Uterus (tissue), 4 donors: ENCODE measurements around the gene VKORC1L1. TPM values are rescaled to one million over a fixed set of nuclear protein-coding genes. Genes with fewer than 3 reads are reported as not detected.

Source experiments
- DNase-seq, 2 donors: peaks; one replicate each; pipeline ENCODE4 v3.0.0-alpha.2; 2019 to 2020
- H3K27ac ChIP-seq, 2 donors: fragments of 200-600 bp; sonication (generic); 1 replicate in 1 of 2; 2 replicates in 1 of 2; pipeline ENCODE4 v1.5.1; 2016 to 2018
- H3K27me3 ChIP-seq, 2 donors: fragments of 200-600 bp; sonication (generic); one replicate each; pipeline ENCODE4 v1.5.1; 2018 to 2019; ENCODE audit warnings: control low read depth in 1 of 2
- H3K36me3 ChIP-seq, 2 donors: fragments of 200-600 bp; sonication (generic); one replicate each; pipeline ENCODE4 v1.5.1; 2019; ENCODE audit warnings: control low read depth in 1 of 2
- H3K4me1 ChIP-seq, 2 donors: fragments of 200-600 bp; sonication (generic); one replicate each; pipeline ENCODE4 v1.5.1; 2018 to 2019; ENCODE audit warnings: control low read depth in 1 of 2
- H3K4me3 ChIP-seq, 2 donors: fragments of 200-600 bp; sonication (generic); 1 replicate in 1 of 2; 2 replicates in 1 of 2; pipeline ENCODE4 v1.5.1; 2018 to 2019; ENCODE audit warnings: mild to moderate bottlenecking in 1 of 2
- H3K9me3 ChIP-seq, 2 donors: fragments of 200-600 bp; sonication (generic); one replicate each; pipeline ENCODE4 v1.5.1; 2019; ENCODE audit warnings: control low read depth in 1 of 2
- POLR2A ChIP-seq, 2 donors: fragments of 450-650 bp; IDR thresholded peaks; one replicate each; pipeline ENCODE4 v1.6.1; 2016; ENCODE audit warnings: antibody characterized with exemption in 2 of 2, mild to moderate bottlenecking in 1 of 2, moderate library complexity in 1 of 2
- intact Hi-C: fragments of 100-400 bp; cut with DNase I; formaldehyde crosslinking; loops from one replicate; pipeline ENCODE4 v1.15.1; 2023; ENCODE audit warnings: low total_unique reads
- total RNA-seq, 4 donors: library from RNA; depleted of rRNA in 3 of 4; stranded (reverse); fragments of >200 nt in 3 of 4; gene quantifications; one replicate each; pipeline versions ENCODE4 v1.1.0 to v1.2.4, GENCODE V29; 2014 to 2023
- TF ChIP-seq, protein P1 (sequence below), 4 experiments: fragments of 200-600 bp in 2 of 4; fragments of 450-650 bp in 2 of 4; sonication (generic) in 2 of 4; IDR thresholded peaks; one replicate each; pipeline ENCODE4 v1.5.1; 2016 to 2019; ENCODE audit warnings: antibody characterized with exemption in 4 of 4, mild to moderate bottlenecking in 2 of 4, moderate library complexity in 1 of 4
- donor health status: DM: yes; HTN: yes; CAD: no.

The VKORC1L1 gene
- total RNA-seq, 4 donors from 2014 or later, result 12.3 to 33.9 (median 20.6) TPM

DNA sequence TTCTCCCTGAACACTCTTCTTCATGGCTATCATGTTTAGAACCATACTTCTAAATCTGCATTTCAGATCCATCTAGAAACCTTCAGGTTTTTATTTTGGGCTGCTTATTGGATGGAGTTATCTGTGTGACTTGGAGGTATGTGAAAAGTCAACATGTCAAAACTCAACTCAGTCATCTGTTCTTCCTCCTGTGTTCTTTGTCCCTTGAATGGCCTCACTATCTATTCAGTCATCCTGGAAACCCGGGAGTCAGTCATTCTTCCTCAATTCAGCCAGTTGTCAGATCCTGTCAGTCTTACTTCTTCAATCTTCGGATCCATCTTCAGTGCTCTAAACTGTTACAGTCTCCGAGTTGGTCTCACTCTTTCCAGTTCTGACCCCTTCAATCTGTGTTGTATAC, 52.2 kb downstream of the VKORC1L1 start:
- no peaks in the 10 kb centered on the region for H3K4me1 ChIP-seq
- no peak for DNase-seq
- TF ChIP-seq, protein P1, sequence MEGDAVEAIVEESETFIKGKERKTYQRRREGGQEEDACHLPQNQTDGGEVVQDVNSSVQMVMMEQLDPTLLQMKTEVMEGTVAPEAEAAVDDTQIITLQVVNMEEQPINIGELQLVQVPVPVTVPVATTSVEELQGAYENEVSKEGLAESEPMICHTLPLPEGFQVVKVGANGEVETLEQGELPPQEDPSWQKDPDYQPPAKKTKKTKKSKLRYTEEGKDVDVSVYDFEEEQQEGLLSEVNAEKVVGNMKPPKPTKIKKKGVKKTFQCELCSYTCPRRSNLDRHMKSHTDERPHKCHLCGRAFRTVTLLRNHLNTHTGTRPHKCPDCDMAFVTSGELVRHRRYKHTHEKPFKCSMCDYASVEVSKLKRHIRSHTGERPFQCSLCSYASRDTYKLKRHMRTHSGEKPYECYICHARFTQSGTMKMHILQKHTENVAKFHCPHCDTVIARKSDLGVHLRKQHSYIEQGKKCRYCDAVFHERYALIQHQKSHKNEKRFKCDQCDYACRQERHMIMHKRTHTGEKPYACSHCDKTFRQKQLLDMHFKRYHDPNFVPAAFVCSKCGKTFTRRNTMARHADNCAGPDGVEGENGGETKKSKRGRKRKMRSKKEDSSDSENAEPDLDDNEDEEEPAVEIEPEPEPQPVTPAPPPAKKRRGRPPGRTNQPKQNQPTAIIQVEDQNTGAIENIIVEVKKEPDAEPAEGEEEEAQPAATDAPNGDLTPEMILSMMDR (IDR thresholded peaks at IDR 0.05), result no peak
- no peak for TF ChIP-seq POLR2A (IDR thresholded peaks at IDR 0.05)
- H3K27me3 ChIP-seq, result no peaks in the 10 kb centered on the region
- no peak overlapping the region for H3K4me3 ChIP-seq
- H3K27ac ChIP-seq, result no peak overlapping the region
- H3K9me3 ChIP-seq, result no peaks in the 10 kb centered on the region
- intact Hi-C loops, result no loop called here
- no peaks in the 10 kb centered on the region for H3K36me3 ChIP-seq

DNA sequence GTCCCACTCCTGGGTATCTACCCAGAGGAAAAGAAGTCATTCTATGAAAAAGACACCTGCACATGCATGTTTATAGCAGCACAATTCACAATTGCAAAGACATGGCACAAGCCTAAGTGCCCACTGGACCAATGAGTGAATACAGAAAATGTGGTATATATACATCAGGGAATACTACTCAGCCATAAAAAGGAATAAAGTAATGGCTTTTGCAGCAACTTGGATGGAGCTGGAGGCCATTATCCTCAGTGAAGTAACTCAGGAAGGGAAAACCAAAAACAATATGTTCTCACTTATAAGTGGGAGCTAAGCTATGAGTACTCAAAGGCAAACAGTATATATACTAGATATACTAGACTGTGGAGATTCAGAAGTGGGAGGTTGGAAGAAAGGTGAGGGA, 53.7 kb downstream of the VKORC1L1 start:
- TF ChIP-seq, protein P1 (IDR thresholded peaks at IDR 0.05), result no peak
- TF ChIP-seq POLR2A (IDR thresholded peaks at IDR 0.05), result no peak
- Histone ChIP-seq H3K36me3 (no peaks in the 10 kb centered on the region), H3K9me3 (no peaks in the 10 kb centered on the region), H3K27ac (no peak overlapping the region), H3K4me3 (no peak overlapping the region), H3K4me1 (no peaks in the 10 kb centered on the region), H3K27me3 (no peaks in the 10 kb centered on the region)
- no peak for DNase-seq
- intact Hi-C loops, result no loop called here

DNA sequence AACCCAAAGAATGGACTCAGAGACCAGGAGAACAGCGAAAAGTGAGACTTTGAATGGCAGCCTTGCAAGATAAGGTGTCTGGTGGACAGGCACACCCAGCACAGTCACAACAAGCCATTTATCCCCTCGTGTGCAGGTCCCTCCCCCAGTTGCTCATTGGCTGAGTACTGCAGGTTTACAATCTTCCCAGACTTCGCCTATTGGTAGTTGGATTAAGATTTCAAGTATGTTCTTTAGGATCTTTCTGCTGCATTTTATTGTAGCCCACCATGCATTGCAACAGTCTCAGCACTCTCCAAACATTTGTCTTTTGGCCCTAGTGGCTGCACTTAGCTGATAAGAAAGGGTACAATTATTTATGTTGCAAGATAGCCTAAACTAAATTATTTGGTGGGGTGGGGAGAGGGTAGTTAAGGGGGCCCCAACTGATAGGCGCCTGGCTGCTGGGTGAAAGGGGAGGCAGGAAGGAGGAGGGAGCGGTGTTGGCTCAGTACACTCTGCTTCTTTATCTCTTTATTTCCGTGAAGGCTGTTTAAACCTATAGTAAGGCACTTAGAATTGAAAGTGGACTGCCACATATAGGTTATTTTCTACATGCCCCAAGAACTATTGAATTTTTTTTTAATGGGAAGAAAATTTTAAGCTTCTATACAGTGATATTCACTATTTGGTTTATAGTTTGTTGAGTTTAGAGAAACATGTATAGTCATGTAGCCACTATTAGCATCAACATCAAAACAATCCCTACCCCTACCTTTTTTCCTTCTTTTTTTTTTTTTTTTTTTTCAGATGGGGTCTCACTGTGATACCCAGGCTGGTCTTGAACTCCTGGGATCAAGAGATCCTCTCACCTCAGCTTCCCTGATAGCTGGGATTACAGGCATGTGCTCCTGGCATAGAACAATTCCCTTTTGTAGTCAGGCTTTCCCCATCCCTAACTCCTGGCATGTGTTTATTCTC, 54.9 kb downstream of the VKORC1L1 start:
- TF ChIP-seq, protein P1 (IDR thresholded peaks at IDR 0.05), result no peak
- TF ChIP-seq POLR2A (IDR thresholded peaks at IDR 0.05), result no peak
- no peak overlapping the region for H3K27ac ChIP-seq
- no peaks in the 10 kb centered on the region for H3K36me3 ChIP-seq
- DNase-seq, result no peak
- no peaks in the 10 kb centered on the region for H3K27me3 ChIP-seq
- H3K9me3 ChIP-seq, result no peaks in the 10 kb centered on the region
- intact Hi-C loops, result no loop called here
- no peaks in the 10 kb centered on the region for H3K4me1 ChIP-seq
- no peak overlapping the region for H3K4me3 ChIP-seq

DNA sequence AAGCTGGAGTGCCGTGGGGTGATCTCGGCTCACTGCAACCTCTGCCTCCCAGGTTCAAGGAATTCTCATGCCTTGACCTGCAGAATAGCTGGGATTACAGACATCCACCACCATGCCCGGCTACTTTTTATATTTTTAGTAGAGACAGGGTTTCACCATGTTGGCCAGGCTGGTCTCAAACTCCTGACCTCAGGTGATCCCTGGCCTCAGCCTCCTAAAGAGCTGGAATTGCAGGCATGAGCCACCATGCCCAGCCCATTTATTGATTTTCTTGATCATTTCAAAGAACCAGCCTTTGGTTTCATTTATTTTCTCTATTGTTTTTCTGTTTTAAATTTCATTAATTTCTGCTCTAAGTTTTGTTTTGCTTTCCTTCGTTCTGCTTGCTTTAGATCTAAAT, 58.8 kb downstream of the VKORC1L1 start:
- no peaks in the 10 kb centered on the region for H3K27me3 ChIP-seq
- TF ChIP-seq, protein P1 (IDR thresholded peaks at IDR 0.05), result no peak
- no peak for TF ChIP-seq POLR2A (IDR thresholded peaks at IDR 0.05)
- H3K4me3 ChIP-seq, result no peak overlapping the region
- DNase-seq, result no peak
- H3K4me1 ChIP-seq, result no peaks in the 10 kb centered on the region
- H3K9me3 ChIP-seq, result no peaks in the 10 kb centered on the region
- H3K27ac ChIP-seq, result no peak overlapping the region
- intact Hi-C loops, result no loop called here
- no peaks in the 10 kb centered on the region for H3K36me3 ChIP-seq

DNA sequence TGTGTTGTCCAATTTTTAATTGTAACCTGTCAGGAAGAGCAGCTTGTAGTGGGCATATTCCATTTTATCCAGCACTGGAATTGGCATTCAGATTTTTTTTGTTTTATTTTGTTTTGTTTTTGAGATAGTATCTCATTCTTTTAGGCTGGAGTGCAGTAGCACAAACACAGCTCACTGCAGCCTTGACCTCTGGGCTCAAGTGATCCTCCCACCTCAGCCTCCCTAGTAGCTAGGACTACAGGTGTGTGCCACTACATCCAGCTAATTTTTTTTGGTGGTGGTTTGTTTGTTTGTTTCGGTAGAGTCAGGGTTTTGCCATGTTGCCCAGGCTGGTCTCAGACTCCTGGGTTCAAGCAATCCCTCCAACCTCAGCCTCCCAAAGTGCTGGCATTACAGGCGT, 64.4 kb downstream of the VKORC1L1 start:
- Histone ChIP-seq H3K27me3 (no peaks in the 10 kb centered on the region), H3K27ac (no peak overlapping the region), H3K4me1 (no peaks in the 10 kb centered on the region), H3K36me3 (no peaks in the 10 kb centered on the region), H3K9me3 (no peaks in the 10 kb centered on the region), H3K4me3 (no peak overlapping the region)
- no peak for TF ChIP-seq POLR2A (IDR thresholded peaks at IDR 0.05)
- TF ChIP-seq, protein P1 (IDR thresholded peaks at IDR 0.05), result no peak
- intact Hi-C loops, result no loop called here
- DNase-seq, result no peak
